K562 (cell line): ENCODE measurements around the gene PSMG3. TPM values are rescaled to one million over a fixed set of nuclear protein-coding genes. Genes with fewer than 3 reads are reported as not detected.

Experiments
- ATAC-seq: fragments of 200-7000 bp; cut with Tn5 transposase; 3 replicates; pipeline ENCODE4 v1.9.1; 2020; ENCODE audit warnings: moderate library complexity
- BruUV-seq: library from RNA; stranded (reverse); fragments of 400-500 nt; replicated peaks from 2 replicates; lab custom pipeline; 2021; lab: Mats Ljungman, UMichigan
- CTCF ChIA-PET: fragments of 300-600 bp; formaldehyde crosslinking; extraction: SDS; loops from one replicate; lab custom pipeline; 2021; ENCODE audit warnings: low intra/inter-chr PET ratio; lab: Yijun Ruan, JAX
- POLR2A ChIA-PET: fragments of 300-600, 350-650 bp; sonication (Branson Sonifier 250); formaldehyde crosslinking; extraction: SDS; loops from one replicate; lab custom pipeline; 2021; ENCODE audit warnings: antibody characterized with exemption, inconsistent platforms; lab: Yijun Ruan, JAX
- DNase-seq, 4 experiments: peaks; one replicate each; pipeline versions ENCODE4 v3.0.0 to v3.0.0-alpha.2; 2011 to 2018; ENCODE audit warnings: low spot score in 3 of 4, mixed read lengths in 3 of 4; ENCODE audit errors: extremely low read depth in 1 of 4
- FAIRE-seq: peaks from 2 replicates; lab custom pipeline; 2011; peaks lifted over from hg19 to GRCh38; lab: Jason Lieb, UNC
- H2AFZ ChIP-seq: 2 replicates; pipeline ENCODE4 v1.6.0; 2011; ENCODE audit warnings: low read depth, low read length, control low read depth, inconsistent platforms
- H3K27ac ChIP-seq: fragments of 200-600 bp; 3 replicates; pipeline ENCODE4 v1.8.0; 2011; ENCODE audit warnings: low read depth, mild to moderate bottlenecking, control low read depth, inconsistent platforms, low read length, moderate library complexity, mixed read lengths; ENCODE audit errors: extremely low read depth
- H3K27me3 ChIP-seq, 2 experiments: fragments of 300-600 bp in 1 of 2; 2 replicates in 1 of 2; 3 replicates in 1 of 2; pipeline versions ENCODE4 v1.6.0 to v1.8.0; 2011; ENCODE audit warnings: inconsistent platforms in 2 of 2, low read length in 2 of 2, mild to moderate bottlenecking in 1 of 2, mixed read lengths in 1 of 2, moderate library complexity in 1 of 2; ENCODE audit not compliant: control insufficient read depth in 2 of 2, insufficient read depth in 2 of 2
- H3K36me3 ChIP-seq: fragments of 300-600 bp; 3 replicates; pipeline ENCODE4 v1.8.0; 2011; ENCODE audit warnings: mild to moderate bottlenecking, low read length, inconsistent platforms; ENCODE audit not compliant: control insufficient read depth, insufficient read depth
- H3K4me1 ChIP-seq, 2 experiments: fragments of 200-600 bp in 1 of 2; replicated peaks in 1 of 2; 2 replicates in 1 of 2; 3 replicates in 1 of 2; pipeline versions ENCODE4 v1.5.1 to v1.8.0; 2011; ENCODE audit warnings: inconsistent platforms in 2 of 2, low read length in 2 of 2, mild to moderate bottlenecking in 1 of 2, mixed read lengths in 1 of 2, moderate library complexity in 1 of 2; ENCODE audit not compliant: control insufficient read depth in 2 of 2, insufficient read depth in 2 of 2
- H3K4me2 ChIP-seq: 2 replicates; pipeline ENCODE4 v1.6.1; 2011; ENCODE audit warnings: low read length, control low read depth, inconsistent platforms, mixed read lengths; ENCODE audit not compliant: insufficient read depth
- H3K4me3 ChIP-seq: fragments of 200-600 bp; sonication (generic), shearing (Covaris generic); 2 replicates; pipeline ENCODE4 v1.5.1; 2016; ENCODE audit warnings: control low read depth, inconsistent platforms
- H3K79me2 ChIP-seq: fragments of 200-600 bp; 3 replicates; pipeline ENCODE4 v1.8.0; 2011; ENCODE audit warnings: low read length, inconsistent platforms; ENCODE audit not compliant: control insufficient read depth, insufficient read depth
- H3K9ac ChIP-seq, 2 experiments: 2 replicates each; pipeline versions ENCODE4 v1.6.0 to v1.6.1; 2011; ENCODE audit warnings: low read depth in 2 of 2, low read length in 2 of 2, control low read depth in 1 of 2, inconsistent platforms in 1 of 2, mild to moderate bottlenecking in 1 of 2, mixed read lengths in 1 of 2; ENCODE audit not compliant: insufficient read depth in 1 of 2
- H3K9me1 ChIP-seq: one replicate; pipeline ENCODE4 v1.6.0; 2011; ENCODE audit warnings: inconsistent platforms, mild to moderate bottlenecking, low read length, moderate library complexity; ENCODE audit not compliant: control insufficient read depth, insufficient read depth
- H3K9me3 ChIP-seq: replicated peaks from 2 replicates; pipeline ENCODE4 v1.5.1; 2011; ENCODE audit warnings: low read depth, low read length, inconsistent platforms; ENCODE audit not compliant: control insufficient read depth, insufficient read depth
- H4K20me1 ChIP-seq: replicated peaks from 2 replicates; pipeline ENCODE4 v1.6.1; 2011; ENCODE audit warnings: low read length, inconsistent platforms, mixed read lengths; ENCODE audit not compliant: control insufficient read depth, insufficient read depth
- ATF6 ChIP-seq: sonication (generic); formaldehyde crosslinking; IDR thresholded peaks from 2 replicates; pipeline ENCODE4 v1.4.0; 2020; ENCODE audit warnings: mild to moderate bottlenecking, missing genetic modification reagents
- C11orf30 ChIP-seq: fragments of 450-650 bp; IDR thresholded peaks from 2 replicates; pipeline ENCODE4 v1.6.1; 2016; ENCODE audit warnings: low read depth, mild to moderate bottlenecking
- HMGXB4 ChIP-seq: sonication (generic); formaldehyde crosslinking; IDR thresholded peaks from 2 replicates; pipeline ENCODE4 v1.8.1; 2023; ENCODE audit warnings: mild to moderate bottlenecking, missing genetic modification reagents
- KAT2B ChIP-seq: IDR thresholded peaks from one replicate; pipeline ENCODE4 v1.6.1; 2012; ENCODE audit warnings: low read depth, mild to moderate bottlenecking, control low read depth, inconsistent platforms, low read length, moderate library complexity
- RBFOX2 ChIP-seq: fragments of 200-400 bp; formaldehyde crosslinking; IDR thresholded peaks from 2 replicates; pipeline ENCODE4 v1.6.1; 2017; ENCODE audit warnings: low read depth, mild to moderate bottlenecking, low read length, moderate library complexity
- ZNF395 ChIP-seq: fragments of 200-800 bp; sonication (Bioruptor generic); IDR thresholded peaks from 2 replicates; pipeline ENCODE4 v1.6.1; 2017; ENCODE audit warnings: missing genetic modification characterization, missing compliant biosample characterization
- ZNF507 ChIP-seq: conservative IDR thresholded peaks from 2 replicates; pipeline ENCODE4 v1.6.1; 2017; ENCODE audit warnings: missing genetic modification characterization, missing compliant biosample characterization
- WGBS: fragments of 100-300 bp; shearing (Covaris generic); methylation state at CpG from one replicate; pipeline ENCODE4 v1.1.6; 2016; ENCODE audit warnings: low coverage, mixed read lengths; ENCODE audit not compliant: insufficient coverage; ENCODE audit errors: missing lambda C conversion rate; 5-methylcytosine and 5-hydroxymethylcytosine counted together
- in situ Hi-C: fragments of 300-500 bp; cut with MboI; formaldehyde crosslinking; loops from 4 replicates; pipeline ENCODE4 v1.15.0; 2018; ENCODE audit warnings: inconsistent platforms, mixed read lengths
- intact Hi-C: fragments of 100-400 bp; cut with micrococcal nuclease; formaldehyde crosslinking; loops from 2 replicates; pipeline ENCODE4 v1.14.2; 2022
- polyA plus RNA-seq, 8 experiments: library from polyadenylated mRNA; depleted of rRNA in 4 of 8; stranded (reverse) in 5 of 8; unstranded in 3 of 8; fragments of >200 nt; fragmentation: Nextera tagmentation in 2 of 8; fragmentation: Illumina TruSeq in 1 of 8; extraction: Ambion mirVana in 2 of 8; extraction: Trizol in 1 of 8; gene quantifications; 2 replicates each; pipeline versions ENCODE4 v1.2.1 to v1.2.3, GENCODE V29; 2011 to 2014; ENCODE audit warnings: inconsistent platforms in 1 of 8, missing spikeins in 1 of 8
- total RNA-seq, 7 experiments: library from RNA; depleted of rRNA in 6 of 7; stranded (reverse); fragments of >200 nt in 6 of 7; fragmentation: Illumina TruSeq in 2 of 7; extraction: Trizol in 2 of 7; gene quantifications; 2 replicates each; pipeline versions ENCODE4 v1.2.1 to v1.2.3, GENCODE V29; 2011 to 2021; ENCODE audit warnings: low replicate concordance in 1 of 7

The PSMG3 gene
- total and polyA plus RNA-seq, 9 of the 15 experiments (the other 6 are each of a cell fraction or from before 2014, with no cell fraction given), result 34.8 to 122 (median 80.1) TPM

- intact Hi-C loops, result no loop called here
- H4K20me1 ChIP-seq, result no peaks in the 10 kb centered on the region
- H3K79me2 ChIP-seq, result no peaks in the 10 kb centered on the region
- no TSS peak for BruUV-seq
- H3K4me1 ChIP-seq, result peaks cover 0 to 80% of the 10 kb centered on the region in 2 experiments; a peak in 3 of 5 replicates
- WGBS, result 40% methylated on average over 27 of the region's 41 CpGs
- POLR2A ChIA-PET, result interaction anchor here (0.5 to 1.1 kb wide), 2 partner anchors 7 to 20 kb away, joined by 3 to 5 read pairs; no protein-coding TSS in a partner anchor
- no peak overlapping the region for H3K27ac ChIP-seq
- in situ Hi-C loops, result no loop called here
- no peak overlapping the region for H3K4me2 ChIP-seq
- no peaks in the 10 kb centered on the region for H3K9me1 ChIP-seq
- no peak overlapping the region; a peak in 1 of 4 replicates for H3K9ac ChIP-seq
- TF ChIP-seq C11orf30 (no peak), ZNF395 (CRISPR knock-in tag) (no peak), ATF6 (CRISPR knock-in tag) (no peak), HMGXB4 (no peak), KAT2B (no peak), ZNF507 (no peak), RBFOX2 (0 out of 2 replicates have a peak, but pooled peaks have one; percentile 4)
- ATAC-seq, result no peak
- no peak overlapping the region for H3K4me3 ChIP-seq
- H2AFZ ChIP-seq, result no peak overlapping the region
- DNase-seq, result no peak
- H3K27me3 ChIP-seq, result peaks cover 0 to 18% of the 10 kb centered on the region in 2 experiments; a peak in 2 of 5 replicates
- peaks cover 5% of the 10 kb centered on the region; the same call in 1 of the 3 replicates for H3K36me3 ChIP-seq
- CTCF ChIA-PET, result interaction anchor here (3.1 kb wide), 1 partner anchor 43 kb away, joined by 33 read pairs; the partner anchor contains the start of gene INTS1
- H3K9me3 ChIP-seq, result no peaks in the 10 kb centered on the region
- FAIRE-seq, result no peak
Measured at GRCh38 chr7:1546909-1547776, 22.7 kb downstream of the PSMG3 start.
